GM15510 (cell line): ENCODE data around the gene PELI2.

Experiments used
- POLR2A ChIP-seq: IDR thresholded peaks from 3 replicates; pipeline ENCODE4 v1.6.1; 2011; ENCODE audit warnings: borderline replicate concordance; ENCODE audit not compliant: insufficient read length; ENCODE audit errors: extremely low read depth

The PELI2 gene

GRCh38 chr14:56324856-56325699, 206.9 kb downstream of the PELI2 start:
- no peak for TF ChIP-seq POLR2A

- TF ChIP-seq POLR2A: no peak
These were observed 209.8 kb downstream of the PELI2 start for GRCh38 chr14:56328021-56328420.

DNA sequence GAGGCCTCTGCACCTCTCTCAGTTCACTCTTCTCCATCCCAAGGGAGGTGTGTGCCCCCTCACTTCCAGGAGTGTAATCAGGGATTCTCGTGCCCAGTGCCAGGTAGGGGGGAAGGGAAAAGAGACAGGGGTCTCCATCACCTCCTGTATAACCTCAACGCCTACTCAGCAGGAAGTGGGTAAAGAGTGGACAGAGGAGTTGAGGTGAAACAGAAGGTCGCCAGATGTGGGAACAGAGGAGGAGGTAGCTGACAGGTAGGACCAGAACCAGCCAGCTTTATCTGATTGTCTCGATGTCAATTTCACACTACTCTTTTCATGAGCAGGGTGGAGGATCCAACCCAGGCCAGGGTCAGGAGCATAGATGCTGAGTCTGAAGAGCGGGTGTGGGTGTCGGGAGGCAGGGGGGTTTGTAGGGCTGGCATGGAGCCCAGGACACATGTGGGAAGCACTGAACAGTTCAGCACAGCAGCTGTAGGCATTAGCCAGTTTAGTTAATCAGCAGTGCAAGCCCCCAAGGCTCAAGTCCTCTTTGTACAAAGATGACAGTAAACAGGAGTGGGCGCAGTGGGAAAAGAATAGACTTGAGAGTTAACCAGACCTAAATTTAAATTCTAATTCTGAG, 213.5 kb downstream of the PELI2 start:
- TF ChIP-seq POLR2A: no peak

GRCh38 chr14:56333359-56334292, 215.4 kb downstream of the PELI2 start:
- no peak for TF ChIP-seq POLR2A

DNA sequence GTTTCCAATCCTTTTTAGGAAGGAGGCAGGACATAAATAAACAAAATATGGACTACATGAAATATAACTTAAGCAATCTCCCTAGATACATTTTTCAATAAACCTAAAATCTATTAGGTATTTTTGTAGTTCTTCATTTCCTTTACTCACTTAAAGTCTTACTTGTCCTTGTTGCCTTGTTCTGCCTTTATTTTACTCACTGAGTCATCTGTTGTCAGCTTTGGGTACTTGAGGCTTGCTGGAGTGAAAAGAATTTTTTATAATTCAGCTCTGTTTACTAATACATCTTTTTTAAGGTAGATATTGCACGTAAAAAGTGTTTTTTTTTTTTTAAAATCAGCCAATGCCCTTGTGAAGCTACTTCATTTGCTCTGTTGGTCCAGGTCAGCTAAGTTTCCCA, 216.2 kb downstream of the PELI2 start:
- no peak for TF ChIP-seq POLR2A

DNA sequence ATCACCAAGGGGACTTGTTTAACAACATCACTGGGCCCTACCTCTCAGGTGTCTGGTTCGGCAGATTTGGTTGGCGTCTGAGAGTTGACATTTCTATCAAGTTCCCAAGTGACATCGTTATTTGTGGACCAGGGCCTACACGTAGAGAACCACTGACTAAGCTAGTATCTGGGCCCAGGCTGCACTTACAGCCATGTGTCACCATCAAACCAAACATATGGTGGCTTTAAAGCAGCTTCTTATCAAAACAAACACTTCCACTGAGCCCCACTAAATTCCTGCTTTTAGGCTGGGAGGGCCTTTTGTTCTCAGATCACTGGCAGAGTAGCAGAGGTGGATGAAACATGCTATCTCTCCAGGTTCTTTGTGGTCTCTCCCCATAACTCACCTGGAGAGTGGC, 220.5 kb downstream of the PELI2 start:
- TF ChIP-seq POLR2A: no peak

GRCh38 chr14:56339855-56340701, 221.9 kb downstream of the PELI2 start:
- TF ChIP-seq POLR2A: no peak

DNA sequence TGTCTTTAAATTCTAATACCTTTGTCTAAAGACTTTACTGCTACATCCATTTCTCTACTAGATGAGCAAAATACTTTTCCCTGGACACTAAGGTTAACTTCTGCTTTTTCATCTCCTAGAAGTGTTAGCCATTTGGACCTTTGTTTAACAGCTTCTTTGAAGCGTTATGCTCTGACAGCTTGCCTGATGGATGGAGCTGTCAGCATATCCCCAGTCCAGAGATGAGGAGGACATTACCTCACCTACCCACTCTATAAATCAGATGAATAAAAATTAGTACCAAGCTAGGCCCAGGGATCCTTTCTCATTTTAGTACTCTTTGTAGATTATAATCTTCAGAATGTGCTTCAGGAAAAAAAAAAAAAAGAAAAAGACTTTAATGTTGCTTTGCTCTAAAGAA, 222.7 kb downstream of the PELI2 start:
- TF ChIP-seq POLR2A: no peak

GRCh38 chr14:56341766-56342493, 223.7 kb downstream of the PELI2 start:
- no peak for TF ChIP-seq POLR2A

- TF ChIP-seq POLR2A: no peak
These were observed 224.3 kb downstream of the PELI2 start for GRCh38 chr14:56342494-56342942.

- no peak for TF ChIP-seq POLR2A
These were observed 231.7 kb downstream of the PELI2 start for GRCh38 chr14:56349960-56350359.
